WTC11 (cell line): ENCODE measurements around the gene TRPM4. TPM values are rescaled to one million over a fixed set of nuclear protein-coding genes. Genes with fewer than 3 reads are reported as not detected.
A peak's percentile ranks its signal among the peaks of the same experiment; 100 is the strongest.

ENCODE experiments used
- CBFB ChIP-seq: sonication (generic); formaldehyde crosslinking; IDR thresholded peaks from 2 replicates; pipeline ENCODE4 v1.8.1; 2022; ENCODE audit warnings: mild to moderate bottlenecking, low read depth, missing genetic modification reagents
- CREB1 ChIP-seq: sonication (generic); formaldehyde crosslinking; IDR thresholded peaks from 2 replicates; pipeline ENCODE4 v1.8.0; 2023; ENCODE audit warnings: mild to moderate bottlenecking, missing genetic modification reagents
- FOXK1 ChIP-seq: sonication (generic); formaldehyde crosslinking; IDR thresholded peaks from 2 replicates; pipeline ENCODE4 v1.8.0; 2022; ENCODE audit warnings: mild to moderate bottlenecking, moderate library complexity, missing genetic modification reagents
- JAZF1 ChIP-seq: fragments of 250-450 bp; sonication (Bioruptor Pico); IDR thresholded peaks from 2 replicates; pipeline ENCODE4 v1.9.0; 2021; ENCODE audit warnings: moderate library complexity, mild to moderate bottlenecking, inconsistent platforms
- JUN ChIP-seq: sonication (generic); formaldehyde crosslinking; IDR thresholded peaks from 2 replicates; pipeline ENCODE4 v1.8.0; 2023; ENCODE audit warnings: mild to moderate bottlenecking, missing genetic modification reagents
- KAT7 ChIP-seq: sonication (generic); formaldehyde crosslinking; IDR thresholded peaks from 2 replicates; pipeline ENCODE4 v1.8.1; 2023; ENCODE audit warnings: missing genetic modification reagents, mild to moderate bottlenecking, borderline replicate concordance
- MYBL2 ChIP-seq: sonication (generic); formaldehyde crosslinking; IDR thresholded peaks from 2 replicates; pipeline ENCODE4 v1.8.1; 2023; ENCODE audit warnings: mild to moderate bottlenecking, moderate library complexity, missing genetic modification reagents
- NFATC4 ChIP-seq: fragments of 250-450 bp; sonication (Bioruptor Pico); IDR thresholded peaks from 2 replicates; pipeline ENCODE4 v1.9.0; 2021; ENCODE audit warnings: mild to moderate bottlenecking
- OVOL2 ChIP-seq: fragments of 250-450 bp; sonication (Bioruptor Pico); IDR thresholded peaks from 2 replicates; pipeline ENCODE4 v1.9.0; 2021; ENCODE audit warnings: mild to moderate bottlenecking, borderline replicate concordance
- RORB ChIP-seq: fragments of 250-450 bp; sonication (Bioruptor Pico); IDR thresholded peaks from 2 replicates; pipeline ENCODE4 v1.9.0; 2021; ENCODE audit warnings: mild to moderate bottlenecking
- SOX15 ChIP-seq: fragments of 250-450 bp; sonication (Bioruptor Pico); IDR thresholded peaks from 2 replicates; pipeline ENCODE4 v1.9.0; 2021; ENCODE audit warnings: mild to moderate bottlenecking
- TEAD4 ChIP-seq: sonication (generic); formaldehyde crosslinking; IDR thresholded peaks from 2 replicates; pipeline ENCODE4 v1.8.0; 2022; ENCODE audit warnings: mild to moderate bottlenecking, missing genetic modification reagents
- TP53 ChIP-seq: sonication (generic); formaldehyde crosslinking; IDR thresholded peaks from 2 replicates; pipeline ENCODE4 v1.8.1; 2023; ENCODE audit warnings: mild to moderate bottlenecking, missing genetic modification reagents
- ZNF138 ChIP-seq: sonication (generic); formaldehyde crosslinking; conservative IDR thresholded peaks from 2 replicates; pipeline ENCODE4 v1.8.1; 2022; ENCODE audit warnings: mild to moderate bottlenecking, moderate library complexity, missing genetic modification reagents
- ZNF219 ChIP-seq: sonication (generic); formaldehyde crosslinking; IDR thresholded peaks from 2 replicates; pipeline ENCODE4 v1.8.0; 2023; ENCODE audit warnings: missing genetic modification reagents, mild to moderate bottlenecking, borderline replicate concordance
- ZNF263 ChIP-seq: sonication (generic); formaldehyde crosslinking; IDR thresholded peaks from 2 replicates; pipeline ENCODE4 v1.8.1; 2022; ENCODE audit warnings: low read depth, mild to moderate bottlenecking, moderate library complexity, missing genetic modification reagents
- ZNF396 ChIP-seq: fragments of 250-450 bp; sonication (Bioruptor Pico); IDR thresholded peaks from 2 replicates; pipeline ENCODE4 v1.8.0; 2021; ENCODE audit warnings: mild to moderate bottlenecking, moderate library complexity, borderline replicate concordance
- ZNF423 ChIP-seq: fragments of 250-450 bp; sonication (Bioruptor Pico); IDR thresholded peaks from 2 replicates; pipeline ENCODE4 v2.1.2; 2022; ENCODE audit warnings: mild to moderate bottlenecking, moderate library complexity
- ZNF671 ChIP-seq: fragments of 250-450 bp; sonication (Bioruptor Pico); IDR thresholded peaks from 2 replicates; pipeline ENCODE4 v1.8.0; 2021; ENCODE audit warnings: mild to moderate bottlenecking
- total RNA-seq: library from RNA; stranded (reverse); gene quantifications from 3 replicates; pipeline ENCODE4 v1.2.3, GENCODE V29; 2021
- TF ChIP-seq, protein P1 (sequence below): sonication (generic); formaldehyde crosslinking; IDR thresholded peaks from 2 replicates; pipeline ENCODE4 v1.8.1; 2023; ENCODE audit warnings: mild to moderate bottlenecking, missing genetic modification reagents, borderline replicate concordance
- TF ChIP-seq, protein P2 (sequence below): sonication (generic); formaldehyde crosslinking; conservative IDR thresholded peaks from 2 replicates; pipeline ENCODE4 v1.8.1; 2023; ENCODE audit warnings: mild to moderate bottlenecking, low read depth, missing genetic modification reagents, moderate library complexity
- TF ChIP-seq, protein P3 (sequence below): sonication (generic); formaldehyde crosslinking; IDR thresholded peaks from 2 replicates; pipeline ENCODE4 v1.8.1; 2022; ENCODE audit warnings: mild to moderate bottlenecking, moderate library complexity, missing genetic modification reagents
- TF ChIP-seq, protein P4 (sequence below): sonication (generic); formaldehyde crosslinking; IDR thresholded peaks from 2 replicates; pipeline ENCODE4 v1.8.1; 2023; ENCODE audit warnings: mild to moderate bottlenecking, missing genetic modification reagents
- TF ChIP-seq, protein P5 (sequence below): sonication (generic); formaldehyde crosslinking; IDR thresholded peaks from 2 replicates; pipeline ENCODE4 v1.8.1; 2023; ENCODE audit warnings: mild to moderate bottlenecking, moderate library complexity, missing genetic modification reagents
- TF ChIP-seq, protein P6 (sequence below): sonication (generic); formaldehyde crosslinking; IDR thresholded peaks from 2 replicates; pipeline ENCODE4 v1.8.1; 2023; ENCODE audit warnings: mild to moderate bottlenecking, missing genetic modification reagents, moderate library complexity
- TF ChIP-seq, protein P7 (sequence below): sonication (generic); formaldehyde crosslinking; IDR thresholded peaks from 2 replicates; pipeline ENCODE4 v1.8.0; 2022; ENCODE audit warnings: mild to moderate bottlenecking, missing genetic modification reagents

Gene TRPM4
- total RNA-seq, 1 experiment from 2014 or later = 15.5 TPM

DNA sequence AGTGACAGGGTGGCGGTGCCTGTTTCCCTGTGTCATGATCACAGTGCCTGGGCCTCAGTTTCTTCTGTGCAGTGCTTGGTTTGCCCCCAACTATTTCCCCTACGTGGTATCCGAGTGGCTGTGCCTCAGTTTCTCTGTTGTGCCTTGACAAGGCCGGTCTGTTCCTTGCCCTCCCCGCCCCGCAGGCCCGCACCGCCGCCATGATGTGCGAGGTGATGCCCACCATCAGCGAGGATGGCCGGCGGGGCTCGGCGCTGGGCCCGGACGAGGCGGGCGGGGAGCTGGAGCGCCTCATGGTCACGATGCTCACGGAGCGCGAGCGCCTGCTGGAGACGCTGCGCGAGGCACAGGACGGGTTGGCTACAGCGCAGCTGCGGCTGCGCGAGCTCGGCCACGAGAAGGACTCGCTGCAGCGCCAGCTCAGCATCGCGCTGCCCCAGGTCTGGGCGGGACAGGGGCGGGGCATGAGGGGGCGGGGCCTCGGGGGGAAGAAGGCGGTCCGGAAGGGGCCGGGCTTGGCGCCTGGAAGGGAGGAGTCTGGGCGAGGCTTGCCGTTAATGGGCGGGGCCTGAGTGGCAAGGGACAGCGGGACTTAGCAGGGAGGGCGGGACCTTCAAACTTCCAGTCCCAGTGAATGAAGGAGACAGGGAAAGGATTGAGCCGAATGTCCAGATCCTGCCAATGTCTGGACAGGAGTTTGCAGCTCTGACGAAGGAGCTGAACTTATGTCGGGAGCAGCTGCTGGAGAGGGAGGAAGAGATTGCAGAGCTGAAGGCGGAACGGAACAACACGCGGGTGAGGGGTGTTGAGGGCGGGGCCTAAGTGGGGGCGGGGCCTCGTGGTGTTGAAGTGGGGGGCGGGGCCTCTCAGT, 29.7 kb upstream of the TRPM4 start (continued):
- TF ChIP-seq, protein P1, sequence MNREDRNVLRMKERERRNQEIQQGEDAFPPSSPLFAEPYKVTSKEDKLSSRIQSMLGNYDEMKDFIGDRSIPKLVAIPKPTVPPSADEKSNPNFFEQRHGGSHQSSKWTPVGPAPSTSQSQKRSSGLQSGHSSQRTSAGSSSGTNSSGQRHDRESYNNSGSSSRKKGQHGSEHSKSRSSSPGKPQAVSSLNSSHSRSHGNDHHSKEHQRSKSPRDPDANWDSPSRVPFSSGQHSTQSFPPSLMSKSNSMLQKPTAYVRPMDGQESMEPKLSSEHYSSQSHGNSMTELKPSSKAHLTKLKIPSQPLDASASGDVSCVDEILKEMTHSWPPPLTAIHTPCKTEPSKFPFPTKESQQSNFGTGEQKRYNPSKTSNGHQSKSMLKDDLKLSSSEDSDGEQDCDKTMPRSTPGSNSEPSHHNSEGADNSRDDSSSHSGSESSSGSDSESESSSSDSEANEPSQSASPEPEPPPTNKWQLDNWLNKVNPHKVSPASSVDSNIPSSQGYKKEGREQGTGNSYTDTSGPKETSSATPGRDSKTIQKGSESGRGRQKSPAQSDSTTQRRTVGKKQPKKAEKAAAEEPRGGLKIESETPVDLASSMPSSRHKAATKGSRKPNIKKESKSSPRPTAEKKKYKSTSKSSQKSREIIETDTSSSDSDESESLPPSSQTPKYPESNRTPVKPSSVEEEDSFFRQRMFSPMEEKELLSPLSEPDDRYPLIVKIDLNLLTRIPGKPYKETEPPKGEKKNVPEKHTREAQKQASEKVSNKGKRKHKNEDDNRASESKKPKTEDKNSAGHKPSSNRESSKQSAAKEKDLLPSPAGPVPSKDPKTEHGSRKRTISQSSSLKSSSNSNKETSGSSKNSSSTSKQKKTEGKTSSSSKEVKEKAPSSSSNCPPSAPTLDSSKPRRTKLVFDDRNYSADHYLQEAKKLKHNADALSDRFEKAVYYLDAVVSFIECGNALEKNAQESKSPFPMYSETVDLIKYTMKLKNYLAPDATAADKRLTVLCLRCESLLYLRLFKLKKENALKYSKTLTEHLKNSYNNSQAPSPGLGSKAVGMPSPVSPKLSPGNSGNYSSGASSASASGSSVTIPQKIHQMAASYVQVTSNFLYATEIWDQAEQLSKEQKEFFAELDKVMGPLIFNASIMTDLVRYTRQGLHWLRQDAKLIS (CRISPR knock-in tag) = peak; percentile 32; the same call in 1 of the 2 replicates
- TF ChIP-seq ZNF263 (no peak), JAZF1 (CRISPR knock-in tag) (no peak), SOX15 (CRISPR knock-in tag) (no peak), FOXK1 (CRISPR knock-in tag) (peak; percentile 84), NFATC4 (CRISPR knock-in tag) (no peak), CBFB (no peak; the same call in 1 of the 2 replicates), ZNF671 (CRISPR knock-in tag) (no peak), ZNF138 (CRISPR knock-in tag) (peak; percentile 91), JUN (CRISPR knock-in tag) (peak; percentile 94; the same call in 1 of the 2 replicates), ZNF219 (no peak), ZNF423 (no peak), RORB (CRISPR knock-in tag) (no peak), ZNF396 (CRISPR knock-in tag) (no peak), TP53 (CRISPR knock-in tag) (peak; percentile 93), KAT7 (CRISPR knock-in tag) (no peak), MYBL2 (CRISPR knock-in tag) (peak; percentile 82), OVOL2 (no peak), CREB1 (CRISPR knock-in tag) (peak; percentile 93; the same call in 1 of the 2 replicates), TEAD4 (CRISPR knock-in tag) (peak; percentile 78; the same call in 1 of the 2 replicates)
- TF ChIP-seq, protein P2, sequence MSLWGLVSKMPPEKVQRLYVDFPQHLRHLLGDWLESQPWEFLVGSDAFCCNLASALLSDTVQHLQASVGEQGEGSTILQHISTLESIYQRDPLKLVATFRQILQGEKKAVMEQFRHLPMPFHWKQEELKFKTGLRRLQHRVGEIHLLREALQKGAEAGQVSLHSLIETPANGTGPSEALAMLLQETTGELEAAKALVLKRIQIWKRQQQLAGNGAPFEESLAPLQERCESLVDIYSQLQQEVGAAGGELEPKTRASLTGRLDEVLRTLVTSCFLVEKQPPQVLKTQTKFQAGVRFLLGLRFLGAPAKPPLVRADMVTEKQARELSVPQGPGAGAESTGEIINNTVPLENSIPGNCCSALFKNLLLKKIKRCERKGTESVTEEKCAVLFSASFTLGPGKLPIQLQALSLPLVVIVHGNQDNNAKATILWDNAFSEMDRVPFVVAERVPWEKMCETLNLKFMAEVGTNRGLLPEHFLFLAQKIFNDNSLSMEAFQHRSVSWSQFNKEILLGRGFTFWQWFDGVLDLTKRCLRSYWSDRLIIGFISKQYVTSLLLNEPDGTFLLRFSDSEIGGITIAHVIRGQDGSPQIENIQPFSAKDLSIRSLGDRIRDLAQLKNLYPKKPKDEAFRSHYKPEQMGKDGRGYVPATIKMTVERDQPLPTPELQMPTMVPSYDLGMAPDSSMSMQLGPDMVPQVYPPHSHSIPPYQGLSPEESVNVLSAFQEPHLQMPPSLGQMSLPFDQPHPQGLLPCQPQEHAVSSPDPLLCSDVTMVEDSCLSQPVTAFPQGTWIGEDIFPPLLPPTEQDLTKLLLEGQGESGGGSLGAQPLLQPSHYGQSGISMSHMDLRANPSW (CRISPR knock-in tag) = no peak
- TF ChIP-seq, protein P3, sequence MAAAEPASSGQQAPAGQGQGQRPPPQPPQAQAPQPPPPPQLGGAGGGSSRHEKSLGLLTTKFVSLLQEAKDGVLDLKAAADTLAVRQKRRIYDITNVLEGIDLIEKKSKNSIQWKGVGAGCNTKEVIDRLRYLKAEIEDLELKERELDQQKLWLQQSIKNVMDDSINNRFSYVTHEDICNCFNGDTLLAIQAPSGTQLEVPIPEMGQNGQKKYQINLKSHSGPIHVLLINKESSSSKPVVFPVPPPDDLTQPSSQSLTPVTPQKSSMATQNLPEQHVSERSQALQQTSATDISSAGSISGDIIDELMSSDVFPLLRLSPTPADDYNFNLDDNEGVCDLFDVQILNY (CRISPR knock-in tag) = peak; percentile 86
- TF ChIP-seq, protein P4, sequence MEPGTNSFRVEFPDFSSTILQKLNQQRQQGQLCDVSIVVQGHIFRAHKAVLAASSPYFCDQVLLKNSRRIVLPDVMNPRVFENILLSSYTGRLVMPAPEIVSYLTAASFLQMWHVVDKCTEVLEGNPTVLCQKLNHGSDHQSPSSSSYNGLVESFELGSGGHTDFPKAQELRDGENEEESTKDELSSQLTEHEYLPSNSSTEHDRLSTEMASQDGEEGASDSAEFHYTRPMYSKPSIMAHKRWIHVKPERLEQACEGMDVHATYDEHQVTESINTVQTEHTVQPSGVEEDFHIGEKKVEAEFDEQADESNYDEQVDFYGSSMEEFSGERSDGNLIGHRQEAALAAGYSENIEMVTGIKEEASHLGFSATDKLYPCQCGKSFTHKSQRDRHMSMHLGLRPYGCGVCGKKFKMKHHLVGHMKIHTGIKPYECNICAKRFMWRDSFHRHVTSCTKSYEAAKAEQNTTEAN = peak; percentile 86
- TF ChIP-seq, protein P5, sequence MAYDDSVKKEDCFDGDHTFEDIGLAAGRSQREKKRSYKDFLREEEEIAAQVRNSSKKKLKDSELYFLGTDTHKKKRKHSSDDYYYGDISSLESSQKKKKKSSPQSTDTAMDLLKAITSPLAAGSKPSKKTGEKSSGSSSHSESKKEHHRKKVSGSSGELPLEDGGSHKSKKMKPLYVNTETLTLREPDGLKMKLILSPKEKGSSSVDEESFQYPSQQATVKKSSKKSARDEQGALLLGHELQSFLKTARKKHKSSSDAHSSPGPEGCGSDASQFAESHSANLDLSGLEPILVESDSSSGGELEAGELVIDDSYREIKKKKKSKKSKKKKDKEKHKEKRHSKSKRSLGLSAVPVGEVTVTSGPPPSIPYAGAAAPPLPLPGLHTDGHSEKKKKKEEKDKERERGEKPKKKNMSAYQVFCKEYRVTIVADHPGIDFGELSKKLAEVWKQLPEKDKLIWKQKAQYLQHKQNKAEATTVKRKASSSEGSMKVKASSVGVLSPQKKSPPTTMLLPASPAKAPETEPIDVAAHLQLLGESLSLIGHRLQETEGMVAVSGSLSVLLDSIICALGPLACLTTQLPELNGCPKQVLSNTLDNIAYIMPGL = peak; percentile 69; the same call in 1 of the 2 replicates
- TF ChIP-seq, protein P6, sequence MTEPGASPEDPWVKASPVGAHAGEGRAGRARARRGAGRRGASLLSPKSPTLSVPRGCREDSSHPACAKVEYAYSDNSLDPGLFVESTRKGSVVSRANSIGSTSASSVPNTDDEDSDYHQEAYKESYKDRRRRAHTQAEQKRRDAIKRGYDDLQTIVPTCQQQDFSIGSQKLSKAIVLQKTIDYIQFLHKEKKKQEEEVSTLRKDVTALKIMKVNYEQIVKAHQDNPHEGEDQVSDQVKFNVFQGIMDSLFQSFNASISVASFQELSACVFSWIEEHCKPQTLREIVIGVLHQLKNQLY (CRISPR knock-in tag) = 0 out of 2 replicates have a peak, but pooled peaks have one; percentile 74
- TF ChIP-seq, protein P7, sequence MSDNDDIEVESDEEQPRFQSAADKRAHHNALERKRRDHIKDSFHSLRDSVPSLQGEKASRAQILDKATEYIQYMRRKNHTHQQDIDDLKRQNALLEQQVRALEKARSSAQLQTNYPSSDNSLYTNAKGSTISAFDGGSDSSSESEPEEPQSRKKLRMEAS = peak; percentile 98
